GM12873 (cell line): ENCODE data around the gene BPTF.

Experiments used
- CTCF ChIP-seq: IDR thresholded peaks from 2 replicates; pipeline ENCODE4 v1.5.1; 2012; ENCODE audit warnings: low read depth, mild to moderate bottlenecking, moderate library complexity, low read length, control low read depth; ENCODE audit not compliant: insufficient read depth; ENCODE audit errors: missing control alignments

The BPTF gene

GRCh38 chr17:67824735-67825626, at the start of gene BPTF:
BPTF (plus strand) TSS chr17:67825503; CDS start chr17:67825725, 222 bp downstream.
- TF ChIP-seq CTCF, result peak; percentile 93

GRCh38 chr17:67779098-67779672, 46.1 kb upstream of the BPTF start:
- TF ChIP-seq CTCF, result peak; percentile 60

- no peak for TF ChIP-seq CTCF
These were observed 40.8 kb upstream of the BPTF start for GRCh38 chr17:67784364-67785121.

- no peak for TF ChIP-seq CTCF
These were observed 40.2 kb upstream of the BPTF start for GRCh38 chr17:67785122-67785477.

GRCh38 chr17:67785504-67785903, 39.8 kb upstream of the BPTF start:
- no peak for TF ChIP-seq CTCF

GRCh38 chr17:67800495-67800928, 24.8 kb upstream of the BPTF start:
- peak; percentile 83 for TF ChIP-seq CTCF
